MV-4-11 (cell line): ENCODE results near the gene TRIM68.
A peak's percentile ranks its signal among the peaks of the same experiment; 100 is the strongest.

ENCODE experiments used
- DNase-seq: peaks from one replicate; lab custom pipeline; 2025; lab: John Stamatoyannopoulos, UW

The TRIM68 gene

GRCh38 chr11:4607781-4608666, at the start of gene TRIM68:
Gene TRIM68 (minus strand): TSS chr11:4608231. CDS start chr11:4605504, 2,727 bp downstream.
- DNase-seq = peak; percentile 93

- DNase-seq = no peak
Measured at GRCh38 chr11:4654635-4655369, 46.8 kb upstream of the TRIM68 start.

- no peak for DNase-seq
Measured at GRCh38 chr11:4647766-4648165, 39.7 kb upstream of the TRIM68 start.

GRCh38 chr11:4645974-4646373, 37.9 kb upstream of the TRIM68 start:
- DNase-seq = no peak

- DNase-seq = no peak
Measured at GRCh38 chr11:4644233-4644632, 36.2 kb upstream of the TRIM68 start.

GRCh38 chr11:4643682-4644081, 35.7 kb upstream of the TRIM68 start, which contains the start of gene OR51E1:
Gene OR51E1 (plus strand): TSS chr11:4643982. CDS start chr11:4652527, 8,545 bp downstream.
- DNase-seq = no peak

- no peak for DNase-seq
Measured at GRCh38 chr11:4643076-4643475, 35.0 kb upstream of the TRIM68 start.

- no peak for DNase-seq
Measured at GRCh38 chr11:4642043-4642442, 34.0 kb upstream of the TRIM68 start.

GRCh38 chr11:4641501-4641900, 33.5 kb upstream of the TRIM68 start:
- no peak for DNase-seq

GRCh38 chr11:4639931-4640330, 31.9 kb upstream of the TRIM68 start:
- no peak for DNase-seq

- no peak for DNase-seq
Measured at GRCh38 chr11:4637662-4638047, 29.6 kb upstream of the TRIM68 start.

- peak; percentile 47 for DNase-seq
Measured at GRCh38 chr11:4636962-4637661, 29.1 kb upstream of the TRIM68 start, which contains the start of gene OR51D1. Gene OR51D1 (plus strand): TSS chr11:4637477. CDS start chr11:4639791, 2,314 bp downstream.

GRCh38 chr11:4636136-4636535, 28.1 kb upstream of the TRIM68 start:
- no peak for DNase-seq

GRCh38 chr11:4626207-4627099, 18.4 kb upstream of the TRIM68 start:
- peak; percentile 52 for DNase-seq

GRCh38 chr11:4619514-4619913, 11.5 kb upstream of the TRIM68 start:
- no peak for DNase-seq

- DNase-seq = no peak
Measured at GRCh38 chr11:4615856-4616444, 7.9 kb upstream of the TRIM68 start.

GRCh38 chr11:4611986-4612385, 4.0 kb upstream of the TRIM68 start:
- DNase-seq = no peak

GRCh38 chr11:4610258-4610935, 2.4 kb upstream of the TRIM68 start:
- peak; percentile 19 for DNase-seq

GRCh38 chr11:4607096-4607495, 935 bp downstream of the TRIM68 start:
- no peak for DNase-seq
